SK-N-DZ (cell line): ENCODE measurements around the gene PMPCB. TPM values are rescaled to one million over a fixed set of nuclear protein-coding genes. Genes with fewer than 3 reads are reported as not detected.
"Not testable (repeated sequence)": the region's sequence is repeated elsewhere in the genome, so short reads cannot be mapped to it uniquely, and the experiment has no call there.

Experiments used
- DNase-seq: peaks from one replicate; pipeline ENCODE4 v3.0.0-alpha.2; 2015; ENCODE audit warnings: low spot score
- polyA plus RNA-seq, 2 experiments: library from polyadenylated mRNA; depleted of rRNA; stranded (reverse); fragments of >200 nt; gene quantifications; 2 replicates each; pipeline ENCODE4 v1.2.3, GENCODE V29; 2014

Gene PMPCB
- polyA plus RNA-seq (2014; cell fraction: cytosol; rRNA removed), result 162 and 166 TPM in 2 replicates
- 184 and 214 TPM in 2 replicates for polyA plus RNA-seq (2014; cell fraction: nucleus; rRNA removed)

GRCh38 chr7:103296901-103297836 lies at the start of gene PMPCB:
TSS of gene PMPCB (plus strand) at chr7:103297435. CDS start at chr7:103297460, 25 bp downstream.
- DNase-seq, result peak; percentile 93

GRCh38 chr7:103253699-103254506 lies 43.3 kb upstream of the PMPCB start:
- peak; percentile 44 for DNase-seq

GRCh38 chr7:103264054-103264453 lies 33.2 kb upstream of the PMPCB start:
- DNase-seq, result not testable (repeated sequence)

GRCh38 chr7:103266229-103266628 lies 31.0 kb upstream of the PMPCB start:
- peak; percentile 93 for DNase-seq

- not testable (repeated sequence) for DNase-seq
These were observed 23.9 kb upstream of the PMPCB start for GRCh38 chr7:103273374-103273773.

- not testable (repeated sequence) for DNase-seq
These were observed 22.4 kb upstream of the PMPCB start for GRCh38 chr7:103274867-103275266.

GRCh38 chr7:103278195-103278594 lies 19.0 kb upstream of the PMPCB start:
- not testable (repeated sequence) for DNase-seq

GRCh38 chr7:103279636-103279962 lies 17.6 kb upstream of the PMPCB start:
- DNase-seq, result peak; percentile 56

GRCh38 chr7:103279963-103280802 lies 17.1 kb upstream of the PMPCB start:
- DNase-seq, result peak; percentile 85

- peak; percentile 27 for DNase-seq
These were observed 16.5 kb upstream of the PMPCB start for GRCh38 chr7:103280803-103281155.

GRCh38 chr7:103282802-103283427 lies 14.3 kb upstream of the PMPCB start:
- not testable (repeated sequence) for DNase-seq

GRCh38 chr7:103292122-103292521 lies 5.1 kb upstream of the PMPCB start:
- no peak for DNase-seq

- no peak for DNase-seq
These were observed 3.7 kb upstream of the PMPCB start for GRCh38 chr7:103293526-103293925.

GRCh38 chr7:103297837-103298179 lies 573 bp downstream of the PMPCB start:
- no peak for DNase-seq

GRCh38 chr7:103299660-103300059 lies 2.4 kb downstream of the PMPCB start:
- no peak for DNase-seq

- DNase-seq, result no peak
These were observed 4.2 kb downstream of the PMPCB start for GRCh38 chr7:103301441-103301840.

GRCh38 chr7:103307503-103308231 lies 10.4 kb downstream of the PMPCB start:
- no peak for DNase-seq

- DNase-seq, result no peak
These were observed 17.6 kb downstream of the PMPCB start for GRCh38 chr7:103314852-103315251.

- no peak for DNase-seq
These were observed 19.2 kb downstream of the PMPCB start for GRCh38 chr7:103316380-103316941.

GRCh38 chr7:103317009-103317408 lies 19.8 kb downstream of the PMPCB start:
- DNase-seq, result no peak
